H1 (cell line): ENCODE measurements around the gene UBR3. TPM values are rescaled to one million over a fixed set of nuclear protein-coding genes. Genes with fewer than 3 reads are reported as not detected.

ENCODE experiments used
- CTCF ChIA-PET: fragments of 300-600 bp; sonication (Branson Sonifier 250); formaldehyde crosslinking; loops from one replicate; lab custom pipeline; 2021; ENCODE audit not compliant: partially characterized antibody; lab: Charles Lee
- POLR2A ChIA-PET: fragments of 300-600 bp; sonication (Branson Sonifier 250); formaldehyde crosslinking; loops from one replicate; lab custom pipeline; 2021; ENCODE audit warnings: inconsistent platforms; ENCODE audit not compliant: partially characterized antibody; lab: Charles Lee
- DNase-seq, 2 experiments: peaks; one replicate each; pipeline versions ENCODE4 v3.0.0 to v3.0.0-alpha.2; 2010 to 2022; ENCODE audit warnings: low spot score in 2 of 2, low read depth in 1 of 2, mixed read lengths in 1 of 2
- FAIRE-seq: peaks from 2 replicates; lab custom pipeline; 2011; peaks lifted over from hg19 to GRCh38; lab: Jason Lieb, UNC
- H2AFZ ChIP-seq: 2 replicates; pipeline ENCODE4 v1.8.1; 2012; ENCODE audit warnings: low read length, inconsistent platforms
- H2AK5ac ChIP-seq: 2 replicates; pipeline ENCODE4 v1.6.1; 2013; ENCODE audit warnings: low read depth, low read length
- H2BK120ac ChIP-seq: replicated peaks from 2 replicates; pipeline ENCODE3; 2013; ENCODE audit warnings: low read depth, low read length, inconsistent platforms
- H2BK12ac ChIP-seq: 2 replicates; pipeline ENCODE4 v1.6.1; 2013; ENCODE audit warnings: low read depth, low read length
- H2BK15ac ChIP-seq: 2 replicates; pipeline ENCODE4 v1.6.1; 2013; ENCODE audit warnings: low read length
- H2BK20ac ChIP-seq: 2 replicates; pipeline ENCODE4 v1.6.1; 2013; ENCODE audit warnings: low read length
- H2BK5ac ChIP-seq: 2 replicates; pipeline ENCODE4 v1.6.1; 2013; ENCODE audit warnings: low read depth, low read length
- H3K14ac ChIP-seq: 2 replicates; pipeline ENCODE4 v1.6.1; 2013; ENCODE audit warnings: inconsistent platforms; ENCODE audit not compliant: insufficient read length
- H3K18ac ChIP-seq: 2 replicates; pipeline ENCODE4 v1.6.1; 2013; ENCODE audit warnings: low read length; ENCODE audit errors: extremely low read depth
- H3K23ac ChIP-seq: 2 replicates; pipeline ENCODE4 v1.6.1; 2013; ENCODE audit warnings: inconsistent platforms; ENCODE audit not compliant: insufficient read length
- H3K23me2 ChIP-seq: 2 replicates; pipeline ENCODE4 v1.6.1; 2013; ENCODE audit warnings: low read depth, low read length
- H3K27ac ChIP-seq: 2 replicates; pipeline ENCODE4 v1.6.1; 2011; ENCODE audit warnings: low read depth, low read length, inconsistent platforms
- H3K27me3 ChIP-seq, 4 experiments: replicated peaks in 1 of 4; 1 replicate in 1 of 4; 2 replicates in 3 of 4; pipeline versions ENCODE4 v1.6.1 to v1.8.1; 2011 to 2013; ENCODE audit warnings: low read length in 3 of 4, mild to moderate bottlenecking in 3 of 4, inconsistent platforms in 2 of 4, mixed read lengths in 2 of 4, moderate library complexity in 1 of 4; ENCODE audit not compliant: control insufficient read depth in 3 of 4, insufficient read depth in 3 of 4; ENCODE audit errors: extremely low read depth in 1 of 4
- H3K36me3 ChIP-seq, 4 experiments: 2 replicates each; pipeline versions ENCODE4 v1.6.1 to v1.8.1; 2011 to 2013; ENCODE audit warnings: mild to moderate bottlenecking in 4 of 4, low read length in 3 of 4, moderate library complexity in 2 of 4, control low read depth in 1 of 4, inconsistent platforms in 1 of 4; ENCODE audit not compliant: insufficient read depth in 4 of 4, control insufficient read depth in 2 of 4
- H3K4ac ChIP-seq: replicated peaks from 2 replicates; pipeline ENCODE3; 2013; ENCODE audit warnings: low read length, low read depth, mixed read lengths, inconsistent platforms; ENCODE audit not compliant: insufficient read length
- H3K4me1 ChIP-seq, 4 experiments: replicated peaks in 1 of 4; 1 replicate in 1 of 4; 2 replicates in 3 of 4; pipeline versions ENCODE4 v1.6.1 to v1.8.1; 2011 to 2013; ENCODE audit warnings: low read length in 3 of 4, inconsistent platforms in 2 of 4, mixed read lengths in 1 of 4; ENCODE audit not compliant: insufficient read depth in 4 of 4, control insufficient read depth in 3 of 4
- H3K4me2 ChIP-seq, 2 experiments: 2 replicates each; pipeline versions ENCODE4 v1.6.1 to v1.8.1; 2011 to 2013; ENCODE audit warnings: low read depth in 2 of 2, low read length in 2 of 2, control low read depth in 1 of 2, inconsistent platforms in 1 of 2, mild to moderate bottlenecking in 1 of 2; ENCODE audit not compliant: insufficient read depth in 1 of 2
- H3K4me3 ChIP-seq, 4 experiments: fragments of 200-600, 300-600 bp in 1 of 4; sonication (generic), shearing (Covaris generic), sonication (Bioruptor Twin) in 1 of 4; 2 replicates each; pipeline versions ENCODE4 v1.5.1 to v1.8.1; 2011 to 2016; ENCODE audit warnings: low read length in 4 of 4, low read depth in 3 of 4, control low read depth in 2 of 4, inconsistent platforms in 2 of 4, mild to moderate bottlenecking in 2 of 4, mixed read lengths in 1 of 4, moderate library complexity in 1 of 4; ENCODE audit not compliant: insufficient read depth in 2 of 4; ENCODE audit errors: extremely low read depth in 1 of 4
- H3K56ac ChIP-seq: replicated peaks from 2 replicates; pipeline ENCODE3; 2013; ENCODE audit warnings: low read depth, mild to moderate bottlenecking, mixed read lengths, low read length, inconsistent platforms; ENCODE audit not compliant: insufficient read length
- H3K79me1 ChIP-seq: 2 replicates; pipeline ENCODE4 v1.6.1; 2013; ENCODE audit warnings: low read depth, low read length, control low read depth
- H3K79me2 ChIP-seq, 2 experiments: 2 replicates each; pipeline versions ENCODE4 v1.6.1 to v1.8.1; 2012 to 2013; ENCODE audit warnings: low read length in 2 of 2, mild to moderate bottlenecking in 2 of 2, inconsistent platforms in 1 of 2; ENCODE audit not compliant: insufficient read depth in 2 of 2, control insufficient read depth in 1 of 2
- H3K9ac ChIP-seq, 4 experiments: replicated peaks in 1 of 4; 1 replicate in 1 of 4; 2 replicates in 3 of 4; pipeline versions ENCODE4 v1.6.1 to v1.8.1; 2011 to 2013; ENCODE audit warnings: low read depth in 3 of 4, low read length in 3 of 4, control low read depth in 2 of 4, mild to moderate bottlenecking in 2 of 4, moderate library complexity in 2 of 4, inconsistent platforms in 1 of 4; ENCODE audit errors: extremely low read depth in 1 of 4
- H3K9me3 ChIP-seq, 2 experiments: 2 replicates each; pipeline versions ENCODE4 v1.6.1 to v1.8.1; 2012 to 2013; ENCODE audit warnings: mild to moderate bottlenecking in 2 of 2, moderate library complexity in 2 of 2, control low read depth in 1 of 2, inconsistent platforms in 1 of 2, low read depth in 1 of 2, low read length in 1 of 2, mixed read lengths in 1 of 2; ENCODE audit not compliant: insufficient read depth in 2 of 2
- H4K20me1 ChIP-seq, 2 experiments: replicated peaks in 1 of 2; 2 replicates each; pipeline versions ENCODE3 to v1.8.1; 2011 to 2013; ENCODE audit warnings: inconsistent platforms in 2 of 2, low read length in 2 of 2, mild to moderate bottlenecking in 1 of 2; ENCODE audit not compliant: insufficient read depth in 2 of 2, control insufficient read depth in 1 of 2
- H4K5ac ChIP-seq: 2 replicates; pipeline ENCODE4 v1.6.1; 2013; ENCODE audit warnings: low read length, low read depth, mixed read lengths, inconsistent platforms; ENCODE audit not compliant: insufficient read length
- H4K8ac ChIP-seq: 2 replicates; pipeline ENCODE4 v1.8.0; 2013; ENCODE audit warnings: mild to moderate bottlenecking, moderate library complexity, low read length, inconsistent platforms; ENCODE audit not compliant: insufficient read depth; ENCODE audit errors: extremely low read depth
- H4K91ac ChIP-seq: replicated peaks from 2 replicates; pipeline ENCODE3; 2013; ENCODE audit warnings: low read length, mixed read lengths, inconsistent platforms; ENCODE audit not compliant: insufficient read length
- POLR2AphosphoS5 ChIP-seq: IDR thresholded peaks from 2 replicates; pipeline ENCODE4 v1.6.1; 2011; ENCODE audit warnings: low read depth, low read length
- WGBS, 2 experiments: shearing (Covaris generic) in 1 of 2; methylation state at CpG; one replicate each; pipeline versions ENCODE4 v1.1.6 to v1.1.7; 2013 to 2015; ENCODE audit warnings: low lambda C conversion rate in 2 of 2, mixed read lengths in 2 of 2, inconsistent platforms in 1 of 2, low coverage in 1 of 2, missing lambda C conversion rate in 1 of 2; ENCODE audit not compliant: insufficient replicate concordance in 2 of 2, insufficient coverage in 1 of 2, insufficient read length in 1 of 2; ENCODE audit errors: extremely low coverage in 1 of 2, missing lambda C conversion rate in 1 of 2; 5-methylcytosine and 5-hydroxymethylcytosine counted together
- polyA plus RNA-seq, 7 experiments: library from polyadenylated mRNA; depleted of rRNA in 3 of 7; stranded (reverse) in 5 of 7; unstranded in 2 of 7; fragments of >200 nt in 5 of 7; fragments of 200-250 nt in 2 of 7; gene quantifications; 1 replicate in 5 of 7; 2 replicates in 1 of 7; 4 replicates in 1 of 7; pipeline versions ENCODE4 v1.2.1 to v1.2.3, GENCODE V29; 2011 to 2013; ENCODE audit warnings: missing spikeins in 2 of 7, mixed read lengths in 2 of 7
- total RNA-seq: library from RNA; stranded (reverse); fragmentation: NEBNext Ultra II Directional; extraction: Animal tissue kit (Norgen Biotek cat#: 25700); gene quantifications from 2 replicates; pipeline ENCODE4 v1.2.1, GENCODE V29; 2021

The UBR3 gene
- total and polyA plus RNA-seq, 2 of the 8 experiments (the other 6 are each of a cell fraction or from before 2014, with no cell fraction given), result 3.7 to 17.7 TPM

- Histone ChIP-seq H2BK120ac (no peak overlapping the region), H3K18ac (no peak overlapping the region), H2BK12ac (no peak overlapping the region), H3K4me3 (no peak overlapping the region), H3K79me1 (no peaks in the 10 kb centered on the region), H2BK20ac (no peak overlapping the region), H3K27ac (no peak overlapping the region), H3K56ac (no peak overlapping the region), H2AK5ac (no peak overlapping the region), H2AFZ (no peak overlapping the region), H4K5ac (no peak overlapping the region), H3K36me3 (no peaks in the 10 kb centered on the region), H3K9me3 (0 out of 4 replicates have a peak, but pooled peaks cover 0 to 3% of the 10 kb centered on the region in 2 experiments), H3K4ac (no peak overlapping the region), H3K23ac (no peak overlapping the region), H4K8ac (no peak overlapping the region), H4K91ac (no peak overlapping the region), H2BK5ac (no peak overlapping the region), H4K20me1 (no peaks in the 10 kb centered on the region), H3K9ac (no peak overlapping the region), H3K79me2 (no peaks in the 10 kb centered on the region), H3K4me1 (peaks cover 4 to 8% (median 7%) of the 10 kb centered on the region in 4 experiments; a peak in 6 of 7 replicates), H3K27me3 (no peaks in the 10 kb centered on the region), H3K23me2 (no peaks in the 10 kb centered on the region; the same call in 1 of the 2 replicates), H2BK15ac (no peak overlapping the region), H3K4me2 (no peak overlapping the region), H3K14ac (no peak overlapping the region)
- DNase-seq (no peak), FAIRE-seq (no peak)
- CTCF ChIA-PET, result interaction anchor here (0.6 kb wide), 1 partner anchor 70 kb away, joined by 3 read pairs; no protein-coding TSS in a partner anchor
- whole genome bisulfite sequencing, 2 experiments, result 94% methylated on average over 3 of the region's 3 CpGs; no CpG with 5 or more reads in 1 of the 2 experiments
- POLR2A ChIA-PET, result no interaction called here
- TF ChIP-seq POLR2AphosphoS5, result no peak
These were observed 274.5 kb downstream of the UBR3 start for GRCh38 chr2:170101789-170102188.
